ENCODE data around the gene SLC38A6. TPM values are rescaled to one million over a fixed set of nuclear protein-coding genes. Genes with fewer than 3 reads are reported as not detected.
A peak's percentile ranks its signal among the peaks of the same experiment; 100 is the strongest.

SLC38A6 gene
- total RNA-seq, 1 donor from 2014 or later = 46.7 TPM

GRCh38 chr14:60981633-60982455 lies 799 bp downstream of the SLC38A6 start:
- peak; percentile 45 for DNase-seq

DNA sequence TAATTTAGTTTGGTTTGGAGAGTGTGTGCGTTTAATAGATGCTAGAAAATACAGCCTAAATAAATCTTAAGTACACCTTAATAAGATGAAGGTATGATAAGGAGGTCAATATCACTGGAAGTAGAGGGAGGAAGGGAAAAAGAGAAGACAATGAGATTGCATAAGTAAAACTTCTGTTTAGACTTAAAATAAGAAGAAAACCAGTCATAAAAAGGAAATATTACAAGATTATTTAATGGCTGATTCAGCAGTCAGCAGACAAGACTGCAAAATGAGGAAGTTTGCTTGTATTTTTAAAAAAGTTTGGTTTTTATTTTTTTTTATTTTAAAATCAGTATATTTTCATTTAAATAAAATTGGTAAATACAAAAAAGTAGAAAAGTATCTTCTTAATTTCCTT lies 3.2 kb downstream of the SLC38A6 start:
- DNase-seq = no peak

- DNase-seq = no peak
These were observed 5.5 kb downstream of the SLC38A6 start for GRCh38 chr14:60986500-60986899.

GRCh38 chr14:60989599-60989998 lies 8.6 kb downstream of the SLC38A6 start:
- DNase-seq = no peak

- no peak for DNase-seq
These were observed 17.6 kb downstream of the SLC38A6 start for GRCh38 chr14:60998617-60999016.

GRCh38 chr14:60999536-60999935 lies 18.5 kb downstream of the SLC38A6 start:
- DNase-seq = no peak

GRCh38 chr14:61003571-61003970 lies 22.5 kb downstream of the SLC38A6 start:
- DNase-seq = no peak

- no peak for DNase-seq
These were observed 38.5 kb downstream of the SLC38A6 start for GRCh38 chr14:61019537-61019936.

DNA sequence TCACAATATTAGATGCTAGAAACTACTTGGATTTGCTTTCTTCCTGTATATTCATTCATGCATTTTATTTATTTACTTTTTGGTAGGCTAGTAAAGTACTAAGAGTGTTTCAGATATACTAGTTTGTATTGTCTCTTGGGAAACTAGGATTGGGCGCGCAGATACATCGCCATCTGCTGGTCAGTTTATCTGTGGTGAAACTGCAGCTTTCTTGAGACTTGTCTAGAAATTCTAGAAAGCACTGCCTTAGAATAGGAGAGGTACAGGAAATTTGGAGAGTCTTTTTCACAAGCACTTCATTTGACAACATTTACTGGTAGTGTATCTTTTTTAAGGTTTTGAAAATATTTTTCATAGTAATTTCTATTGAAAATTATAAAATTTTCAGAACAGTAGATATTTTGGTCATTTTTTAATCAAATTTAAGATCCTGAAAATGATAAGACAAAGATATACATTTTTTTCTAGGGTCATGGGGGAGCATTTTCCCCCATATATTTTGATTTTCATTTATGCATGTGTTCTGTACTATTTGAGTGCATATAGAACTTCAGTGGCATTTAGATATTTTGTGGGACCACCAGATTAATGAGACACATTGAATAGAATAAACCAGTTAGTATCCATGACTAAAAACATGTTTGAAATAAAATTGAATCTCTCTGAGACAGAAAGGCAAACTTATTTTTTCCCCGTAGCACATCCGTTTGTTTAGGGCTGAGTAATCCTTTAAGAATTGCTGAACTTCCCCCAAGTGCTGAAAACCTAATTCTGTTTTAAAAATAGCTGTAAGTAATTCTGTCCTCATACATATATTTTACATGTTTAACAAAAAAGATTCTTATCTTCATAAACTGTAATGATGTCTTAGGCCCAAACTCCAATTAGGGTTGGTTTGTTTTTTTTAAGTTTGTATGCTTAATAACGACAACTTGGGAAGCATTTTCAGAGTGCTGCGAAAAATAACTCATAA lies 44.5 kb downstream of the SLC38A6 start:
- peak; percentile 89 for DNase-seq

- no peak for DNase-seq
These were observed 45.5 kb downstream of the SLC38A6 start for GRCh38 chr14:61026526-61026925.

DNA sequence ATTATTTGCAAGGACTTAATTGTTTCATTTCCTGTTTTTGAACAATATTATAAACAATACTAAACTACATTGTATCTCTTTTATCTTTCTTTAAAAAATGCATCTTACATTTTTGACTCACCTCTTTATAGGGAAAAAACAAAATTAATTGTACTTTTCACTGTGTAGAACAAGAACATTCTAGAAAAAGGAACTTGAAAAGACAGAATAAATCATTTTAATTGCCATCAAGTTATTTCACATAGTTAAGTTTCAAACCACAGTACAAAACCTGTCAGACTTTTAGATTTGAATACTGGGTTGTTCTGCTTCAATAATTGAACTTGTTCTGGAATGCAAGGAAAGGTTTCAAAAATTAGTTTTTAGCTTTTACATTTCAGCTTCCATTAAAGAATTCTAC lies 50.0 kb downstream of the SLC38A6 start:
- DNase-seq = no peak

DNA sequence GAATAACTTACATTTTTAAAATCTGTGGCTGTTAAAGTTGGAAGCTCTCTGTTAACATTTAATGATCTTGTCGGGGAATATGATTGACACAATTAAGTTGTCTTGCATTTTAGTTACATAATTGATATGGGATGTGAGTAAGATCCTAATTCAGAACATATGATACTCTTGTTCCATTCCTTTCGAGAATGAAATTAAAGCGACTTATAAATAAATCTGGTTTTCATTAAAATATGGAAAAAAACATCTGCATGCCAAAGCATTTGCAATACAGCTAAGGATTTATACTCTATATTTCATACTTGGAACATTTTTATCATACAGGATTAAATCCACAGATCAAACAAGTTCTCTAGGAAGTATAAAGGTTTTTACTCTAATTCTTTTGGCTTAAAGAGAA lies 52.0 kb downstream of the SLC38A6 start:
- peak; percentile 51 for DNase-seq

GRCh38 chr14:61033855-61034254 lies 52.8 kb downstream of the SLC38A6 start:
- no peak for DNase-seq

GRCh38 chr14:61034416-61035120 lies 53.5 kb downstream of the SLC38A6 start:
- DNase-seq = peak; percentile 56

- DNase-seq = peak; percentile 35
These were observed 56.2 kb downstream of the SLC38A6 start for GRCh38 chr14:61037215-61037614.

- no peak for DNase-seq
These were observed 60.7 kb downstream of the SLC38A6 start for GRCh38 chr14:61041704-61042103.

- no peak for DNase-seq
These were observed 61.2 kb downstream of the SLC38A6 start for GRCh38 chr14:61042220-61042619.

- DNase-seq = no peak
These were observed 62.5 kb downstream of the SLC38A6 start for GRCh38 chr14:61043506-61043905.

DNA sequence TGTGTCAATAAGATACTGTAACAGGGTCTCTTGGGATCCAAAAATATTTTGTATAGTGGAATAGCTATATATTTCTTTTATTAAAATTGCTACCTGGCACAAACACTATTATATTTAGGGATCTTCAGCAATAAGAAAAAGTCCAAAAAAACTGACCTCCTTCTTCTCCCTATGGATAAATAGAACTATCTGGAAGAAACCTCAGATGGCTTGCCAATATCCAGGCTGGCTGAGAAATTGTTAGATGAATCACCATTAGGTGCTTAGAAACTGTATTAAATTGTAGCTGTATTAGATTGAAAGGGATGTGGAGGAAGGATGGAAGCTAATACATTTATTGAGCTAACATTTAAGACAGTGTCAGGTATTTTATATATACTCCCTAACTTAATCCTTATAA lies 66.0 kb downstream of the SLC38A6 start:
- no peak for DNase-seq

DNA sequence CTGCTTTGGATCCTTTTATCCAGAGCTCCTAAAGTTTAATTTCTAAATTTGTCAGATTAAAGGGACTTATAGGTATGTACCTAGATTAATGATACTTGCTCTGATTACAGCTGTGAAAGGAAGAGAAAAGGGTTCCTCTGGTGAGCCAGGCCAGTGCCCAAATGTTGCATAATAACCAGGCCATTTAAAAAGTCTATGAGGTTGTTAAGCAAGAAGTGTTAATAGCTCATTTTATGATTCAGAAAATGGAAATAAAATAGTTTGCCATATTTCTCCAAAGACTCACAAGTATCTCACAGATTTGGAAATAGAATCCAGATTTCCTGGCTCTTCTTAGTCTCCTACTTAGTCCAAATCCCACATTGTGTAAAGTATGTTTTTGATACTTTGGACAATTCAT lies 67.6 kb downstream of the SLC38A6 start:
- no peak for DNase-seq

DNA sequence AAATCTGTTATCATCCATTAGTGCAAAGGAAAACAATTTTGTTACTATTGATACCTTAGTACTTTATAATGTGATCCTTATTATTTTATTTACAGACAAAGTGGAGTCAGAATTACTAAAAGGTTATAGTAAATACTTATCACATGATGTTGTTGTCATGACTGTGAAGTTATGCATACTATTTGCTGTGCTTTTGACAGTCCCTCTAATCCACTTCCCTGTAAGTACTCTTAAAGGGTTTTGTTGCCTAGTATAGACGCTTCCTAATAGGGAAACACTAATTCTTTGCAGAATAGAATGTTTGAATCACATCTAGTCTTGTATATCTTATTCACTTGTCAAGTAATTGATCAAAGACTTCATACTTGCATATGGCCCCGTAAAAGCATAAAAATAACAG lies 69.4 kb downstream of the SLC38A6 start:
- DNase-seq = no peak

DNA sequence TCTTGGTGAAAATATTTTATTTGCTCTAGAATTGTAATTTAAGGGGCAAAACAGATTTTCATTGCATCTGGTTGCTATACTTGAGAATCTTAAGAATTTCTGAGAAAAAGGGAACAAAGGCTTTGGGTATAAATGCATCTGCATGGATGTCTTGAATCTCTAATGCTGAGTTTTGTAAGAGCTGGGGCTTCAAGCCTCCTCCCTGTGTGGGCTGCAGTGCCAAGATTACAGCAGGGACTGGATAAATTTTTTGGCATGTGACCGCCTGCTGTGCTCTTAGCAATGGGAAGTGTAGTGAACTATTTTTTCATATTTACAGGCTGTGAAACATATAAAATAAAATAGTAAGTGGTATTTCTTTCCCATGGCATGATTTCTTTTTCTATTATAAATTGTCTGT lies 70.0 kb downstream of the SLC38A6 start:
- DNase-seq = peak; percentile 75

DNA sequence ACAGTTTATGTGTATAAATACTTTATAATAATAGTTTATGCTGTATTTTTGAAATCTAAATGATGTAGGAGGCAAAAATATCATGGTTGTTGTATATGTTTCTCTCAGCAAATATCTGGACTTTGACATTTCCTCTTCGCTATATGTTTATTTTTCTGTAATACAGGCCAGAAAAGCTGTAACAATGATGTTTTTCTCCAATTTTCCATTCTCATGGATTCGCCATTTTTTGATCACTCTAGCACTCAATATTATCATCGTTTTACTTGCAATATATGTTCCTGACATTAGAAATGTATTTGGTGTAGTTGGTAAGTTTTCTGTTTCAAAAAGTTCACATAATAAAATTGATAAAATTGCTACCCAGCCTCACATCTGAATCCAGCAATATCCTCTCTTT lies 70.6 kb downstream of the SLC38A6 start:
- DNase-seq = no peak

Measured in tongue (tissue), 2 donors.